22Rv1 (cell line): Measurements from ENCODE around the gene GALNT18.

Source experiments
- H3K27ac ChIP-seq: fragments of 450-650 bp; 2 replicates; pipeline ENCODE4 v1.5.1; 2017
- ZFX ChIP-seq: fragments of 450-650 bp; IDR thresholded peaks from 2 replicates; pipeline ENCODE4 v1.6.1; 2017; ENCODE audit warnings: antibody characterized with exemption, borderline replicate concordance
- TF ChIP-seq, protein P1 (sequence below): fragments of 450-650 bp; IDR thresholded peaks from 2 replicates; pipeline ENCODE4 v1.5.1; 2017; ENCODE audit warnings: mild to moderate bottlenecking

The GALNT18 gene

DNA sequence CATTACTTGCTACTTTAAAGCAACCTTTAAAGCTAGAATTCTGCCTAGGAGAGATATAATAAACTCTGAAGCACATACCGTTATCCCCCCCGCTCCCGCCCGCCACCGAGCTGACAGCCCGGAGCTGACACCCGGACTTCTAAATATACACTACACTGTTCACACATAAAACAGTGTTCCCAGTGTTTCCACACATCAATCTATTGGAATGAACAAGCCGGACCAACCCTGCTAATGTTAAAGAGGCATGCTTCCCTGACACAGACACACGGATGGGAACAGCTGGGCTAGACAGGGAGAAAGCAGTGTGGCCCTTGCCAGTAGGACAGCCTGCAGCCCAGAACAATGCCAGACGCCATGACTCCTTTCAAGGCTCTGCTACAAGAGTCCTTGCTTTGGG, 160.3 kb downstream of the GALNT18 start:
- no peak for TF ChIP-seq ZFX
- TF ChIP-seq, protein P1, sequence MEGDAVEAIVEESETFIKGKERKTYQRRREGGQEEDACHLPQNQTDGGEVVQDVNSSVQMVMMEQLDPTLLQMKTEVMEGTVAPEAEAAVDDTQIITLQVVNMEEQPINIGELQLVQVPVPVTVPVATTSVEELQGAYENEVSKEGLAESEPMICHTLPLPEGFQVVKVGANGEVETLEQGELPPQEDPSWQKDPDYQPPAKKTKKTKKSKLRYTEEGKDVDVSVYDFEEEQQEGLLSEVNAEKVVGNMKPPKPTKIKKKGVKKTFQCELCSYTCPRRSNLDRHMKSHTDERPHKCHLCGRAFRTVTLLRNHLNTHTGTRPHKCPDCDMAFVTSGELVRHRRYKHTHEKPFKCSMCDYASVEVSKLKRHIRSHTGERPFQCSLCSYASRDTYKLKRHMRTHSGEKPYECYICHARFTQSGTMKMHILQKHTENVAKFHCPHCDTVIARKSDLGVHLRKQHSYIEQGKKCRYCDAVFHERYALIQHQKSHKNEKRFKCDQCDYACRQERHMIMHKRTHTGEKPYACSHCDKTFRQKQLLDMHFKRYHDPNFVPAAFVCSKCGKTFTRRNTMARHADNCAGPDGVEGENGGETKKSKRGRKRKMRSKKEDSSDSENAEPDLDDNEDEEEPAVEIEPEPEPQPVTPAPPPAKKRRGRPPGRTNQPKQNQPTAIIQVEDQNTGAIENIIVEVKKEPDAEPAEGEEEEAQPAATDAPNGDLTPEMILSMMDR: no peak
- H3K27ac ChIP-seq: no peak overlapping the region

DNA sequence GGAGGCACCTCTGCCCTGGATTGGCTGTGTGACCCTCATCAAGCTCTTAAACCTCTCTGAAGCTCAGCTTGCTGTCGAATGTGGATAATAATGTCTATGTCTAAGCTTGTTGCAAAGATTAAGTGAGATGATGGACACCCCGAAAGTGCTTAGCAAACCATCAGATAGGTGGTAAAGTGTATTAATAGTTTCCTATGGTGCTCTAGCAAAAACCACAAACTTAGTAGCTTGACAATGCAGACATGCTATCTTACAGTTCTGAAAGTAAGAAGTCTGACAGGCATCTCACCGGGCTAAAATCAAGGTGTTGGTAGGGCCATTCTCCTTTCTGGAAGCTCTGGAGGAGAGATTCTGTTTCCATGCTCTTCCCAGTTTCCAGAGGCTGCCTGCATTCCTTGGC, 162.2 kb downstream of the GALNT18 start:
- H3K27ac ChIP-seq: no peak overlapping the region
- no peak for TF ChIP-seq ZFX
- TF ChIP-seq, protein P1: no peak

DNA sequence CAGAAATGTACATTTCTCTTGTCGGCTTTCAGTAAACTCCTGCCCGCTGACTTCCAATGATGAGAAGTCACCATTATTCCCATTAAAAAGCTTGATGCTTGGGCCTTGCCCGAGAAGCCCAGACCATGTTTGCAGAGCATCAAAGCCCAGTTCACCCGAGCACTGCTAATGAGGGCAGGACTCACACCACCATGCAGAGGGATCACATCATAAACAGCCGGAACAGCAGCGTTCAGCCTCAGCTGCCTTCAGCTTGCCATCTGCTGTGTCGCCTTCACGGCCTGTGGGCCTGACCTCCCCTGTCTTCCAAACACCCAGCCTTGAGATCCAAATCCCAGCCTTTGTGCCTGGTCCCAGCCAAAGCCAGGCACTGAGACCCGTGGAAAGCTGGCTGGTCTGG, 163.3 kb downstream of the GALNT18 start:
- H3K27ac ChIP-seq: no peak overlapping the region
- TF ChIP-seq, protein P1: no peak
- TF ChIP-seq ZFX: no peak

DNA sequence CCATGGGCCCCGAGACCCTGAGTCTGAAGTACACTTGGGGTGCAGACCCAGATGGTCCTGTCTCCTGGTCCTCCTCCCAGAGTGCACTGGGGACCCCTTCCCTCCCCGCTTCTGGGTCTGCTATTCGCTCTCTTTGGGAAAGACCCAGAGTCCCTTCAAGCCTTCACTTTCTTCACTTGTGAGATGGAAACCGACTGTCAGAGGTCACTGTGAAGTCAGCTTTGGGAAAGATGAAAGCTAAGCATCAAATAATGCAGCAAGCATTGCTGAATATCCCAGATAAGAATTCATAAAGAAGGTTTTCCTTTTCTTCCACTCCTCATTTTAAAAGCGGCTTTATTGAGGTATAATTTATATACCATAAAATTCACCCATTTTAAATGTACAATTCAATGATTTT, 163.8 kb downstream of the GALNT18 start:
- TF ChIP-seq ZFX: no peak
- TF ChIP-seq, protein P1: no peak
- no peak overlapping the region for H3K27ac ChIP-seq

DNA sequence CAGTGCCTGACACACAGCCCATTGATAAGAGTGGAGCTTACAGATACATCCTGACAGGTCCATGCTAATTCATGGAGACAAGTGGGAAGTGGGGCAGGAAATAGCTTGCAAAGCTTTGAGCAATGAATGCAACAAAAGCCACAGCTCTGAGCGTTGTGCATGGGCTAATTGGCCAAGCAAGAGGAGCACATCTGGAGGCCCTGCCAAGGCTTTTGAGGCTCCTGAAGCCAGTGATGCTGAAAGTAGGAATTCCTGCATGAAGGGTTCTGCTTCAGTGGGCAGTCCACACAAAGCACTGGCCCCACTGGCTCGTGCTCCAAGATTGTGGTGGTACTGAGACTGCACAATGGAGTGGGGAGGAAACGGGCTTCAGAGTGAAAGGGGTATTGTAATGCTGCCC, 164.9 kb downstream of the GALNT18 start:
- no peak overlapping the region for H3K27ac ChIP-seq
- TF ChIP-seq, protein P1: no peak
- no peak for TF ChIP-seq ZFX

DNA sequence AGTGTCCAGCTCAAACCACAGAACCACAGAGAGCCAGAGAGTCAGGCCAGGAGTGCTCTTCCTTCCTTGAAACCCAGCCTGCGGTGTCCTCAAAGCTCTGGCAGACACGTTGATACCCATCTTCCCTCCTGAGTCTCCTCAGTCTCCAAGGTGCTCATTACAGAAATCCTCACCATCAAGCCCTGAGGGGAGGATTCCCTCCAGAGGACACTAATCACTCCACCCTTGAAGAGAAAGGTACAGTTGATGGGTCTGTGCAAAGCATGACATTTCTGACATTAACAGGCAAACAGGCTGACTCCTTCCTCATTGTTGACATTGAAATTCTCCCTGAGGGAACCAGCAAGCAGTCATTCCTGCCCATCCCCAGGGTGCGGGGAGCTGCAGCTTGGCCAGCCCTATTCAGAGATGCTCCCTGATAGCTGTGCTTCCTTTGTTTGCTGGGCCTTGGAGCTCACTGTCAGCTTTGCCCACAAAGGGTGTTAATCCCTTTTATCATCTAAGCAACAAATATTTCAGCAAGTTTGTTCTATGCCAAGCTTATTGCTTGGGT, 167.1 kb downstream of the GALNT18 start:
- H3K27ac ChIP-seq: no peak overlapping the region

DNA sequence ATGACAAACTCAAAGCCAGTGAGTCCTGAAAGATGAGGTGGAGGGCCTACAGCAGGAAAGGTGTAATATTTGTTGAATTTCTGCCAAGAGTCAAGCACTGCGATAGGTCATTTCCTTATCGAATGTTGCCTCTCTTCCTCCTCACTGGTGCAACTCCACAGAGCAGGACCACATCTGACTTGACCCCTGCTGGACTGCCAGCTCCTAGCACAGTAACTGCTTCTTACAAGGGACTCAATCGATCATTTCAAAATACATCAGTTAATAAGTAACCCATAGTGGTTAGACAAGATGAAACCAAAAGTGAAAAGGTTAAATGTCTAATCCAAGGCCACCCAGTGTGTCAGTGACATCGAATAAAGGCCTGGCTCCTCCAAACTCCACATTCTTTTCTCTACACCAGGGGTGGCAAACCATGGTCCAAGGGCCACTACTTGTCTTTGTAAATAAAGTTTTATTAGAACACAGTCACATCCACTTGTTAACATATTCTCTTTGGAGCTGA, 170.3 kb downstream of the GALNT18 start:
- peak overlapping the region; percentile 33 for H3K27ac ChIP-seq
- TF ChIP-seq, protein P1: peak; percentile 18
- TF ChIP-seq ZFX: no peak

More for the DNA sequence above, 167.1 kb downstream of the GALNT18 start:
- TF ChIP-seq ZFX: no peak
- TF ChIP-seq, protein P1: no peak
